Measurements from ENCODE around the gene JMJD6.
"Not testable (repeated sequence)": the region's sequence is repeated elsewhere in the genome, so short reads cannot be mapped to it uniquely, and the experiment has no call there.

The JMJD6 gene

DNA sequence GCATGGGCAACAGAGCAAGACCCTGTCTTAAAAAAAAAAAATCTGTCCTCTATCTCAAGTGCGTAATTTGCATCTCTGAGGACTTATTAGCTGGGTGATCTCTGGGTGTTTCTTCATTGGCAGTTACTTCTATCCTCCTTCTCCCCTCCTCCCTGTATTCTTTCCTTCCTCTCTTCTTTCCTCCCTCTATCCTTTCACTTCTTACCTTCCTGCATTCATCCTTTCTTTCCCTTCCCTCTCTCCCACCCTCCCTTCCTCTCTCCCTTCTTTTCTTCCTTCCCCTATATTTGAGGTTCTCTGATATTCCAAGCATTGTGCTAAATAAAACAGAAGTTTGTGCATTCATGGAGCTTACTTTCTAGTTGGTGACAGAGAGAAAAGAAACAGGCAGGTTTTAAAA, 22.3 kb upstream of the JMJD6 start:
- H3K36me3 ChIP-seq (ENCODE audit: control insufficient read depth in 1 of 2, insufficient read depth in 2 of 2, low read length in 2 of 2) = peaks cover 13 to 32% of the 10 kb centered on the region in 2 donors

GRCh38 chr17:76747716-76748363, 21.4 kb upstream of the JMJD6 start:
- no peak overlapping the region for H3K9ac ChIP-seq (ENCODE audit: low read depth in 1 of 2, low read length in 2 of 2)
- no peaks in the 10 kb centered on the region for H3K27me3 ChIP-seq (ENCODE audit: control insufficient read depth in 1 of 2, insufficient read depth in 2 of 2, low read length in 2 of 2)
- H3K27ac ChIP-seq (ENCODE audit: low read depth, low read length) = no peak overlapping the region
- H3K9me3 ChIP-seq (ENCODE audit: control insufficient read depth in 1 of 2, low read length in 2 of 2) = no peaks in the 10 kb centered on the region
- H3K36me3 ChIP-seq (ENCODE audit: control insufficient read depth in 1 of 2, insufficient read depth in 2 of 2, low read length in 2 of 2) = peaks cover 13 to 35% of the 10 kb centered on the region in 2 donors
- no peaks in the 10 kb centered on the region for H3K4me1 ChIP-seq (ENCODE audit: control insufficient read depth in 1 of 2, insufficient read depth in 2 of 2, low read length in 2 of 2)
- no peak overlapping the region for H3K4me3 ChIP-seq (ENCODE audit: low read depth in 1 of 2, low read length in 2 of 2)

More for the DNA sequence above, 22.3 kb upstream of the JMJD6 start:
- Histone ChIP-seq H3K9me3 (ENCODE audit: control insufficient read depth in 1 of 2, low read length in 2 of 2) (no peaks in the 10 kb centered on the region), H3K9ac (ENCODE audit: low read depth in 1 of 2, low read length in 2 of 2) (no peak overlapping the region), H3K4me3 (ENCODE audit: low read depth in 1 of 2, low read length in 2 of 2) (no peak overlapping the region), H3K27me3 (ENCODE audit: control insufficient read depth in 1 of 2, insufficient read depth in 2 of 2, low read length in 2 of 2) (no peaks in the 10 kb centered on the region), H3K4me1 (ENCODE audit: control insufficient read depth in 1 of 2, insufficient read depth in 2 of 2, low read length in 2 of 2) (no peaks in the 10 kb centered on the region), H3K27ac (ENCODE audit: low read depth, low read length) (no peak overlapping the region)

DNA sequence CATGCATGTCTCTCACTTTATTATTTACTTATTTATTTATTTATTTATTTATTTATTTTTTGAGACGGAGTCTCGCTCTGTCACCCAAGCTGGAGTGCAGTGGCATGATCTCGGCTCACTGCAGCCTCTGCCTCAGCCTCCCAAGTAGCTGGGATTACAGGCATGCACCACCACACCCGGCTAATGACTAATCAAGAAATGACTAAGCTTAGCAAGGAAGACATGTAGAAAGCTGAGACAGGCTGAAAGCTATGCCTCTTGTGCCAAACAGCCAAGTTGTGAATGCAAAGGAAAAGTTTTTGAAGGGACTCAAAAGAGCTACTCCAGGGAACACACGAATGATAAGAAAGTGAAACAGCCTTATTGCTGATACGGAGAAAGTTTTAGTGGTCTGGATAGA, 19.4 kb upstream of the JMJD6 start:
- not testable (repeated sequence) for H3K27ac ChIP-seq (ENCODE audit: low read depth, low read length); H3K4me1 ChIP-seq (ENCODE audit: control insufficient read depth in 1 of 2, insufficient read depth in 2 of 2, low read length in 2 of 2); H3K27me3 ChIP-seq (ENCODE audit: control insufficient read depth in 1 of 2, insufficient read depth in 2 of 2, low read length in 2 of 2); H3K4me3 ChIP-seq (ENCODE audit: low read depth in 1 of 2, low read length in 2 of 2); H3K9ac ChIP-seq (ENCODE audit: low read depth in 1 of 2, low read length in 2 of 2); H3K9me3 ChIP-seq (ENCODE audit: control insufficient read depth in 1 of 2, low read length in 2 of 2)
- H3K36me3 ChIP-seq (ENCODE audit: control insufficient read depth in 1 of 2, insufficient read depth in 2 of 2, low read length in 2 of 2) = peaks cover 13 to 39% of the 10 kb centered on the region in 2 donors

GRCh38 chr17:76744747-76745146, 18.3 kb upstream of the JMJD6 start:
- H3K27me3 ChIP-seq (ENCODE audit: control insufficient read depth in 1 of 2, insufficient read depth in 2 of 2, low read length in 2 of 2) = no peaks in the 10 kb centered on the region
- peaks cover 13 to 39% of the 10 kb centered on the region in 2 donors for H3K36me3 ChIP-seq (ENCODE audit: control insufficient read depth in 1 of 2, insufficient read depth in 2 of 2, low read length in 2 of 2)
- H3K4me3 ChIP-seq (ENCODE audit: low read depth in 1 of 2, low read length in 2 of 2) = no peak overlapping the region
- no peak overlapping the region for H3K27ac ChIP-seq (ENCODE audit: low read depth, low read length)
- H3K9ac ChIP-seq (ENCODE audit: low read depth in 1 of 2, low read length in 2 of 2) = no peak overlapping the region
- H3K9me3 ChIP-seq (ENCODE audit: control insufficient read depth in 1 of 2, low read length in 2 of 2) = no peaks in the 10 kb centered on the region
- H3K4me1 ChIP-seq (ENCODE audit: control insufficient read depth in 1 of 2, insufficient read depth in 2 of 2, low read length in 2 of 2) = peaks cover 0 to 3% of the 10 kb centered on the region in 2 donors

DNA sequence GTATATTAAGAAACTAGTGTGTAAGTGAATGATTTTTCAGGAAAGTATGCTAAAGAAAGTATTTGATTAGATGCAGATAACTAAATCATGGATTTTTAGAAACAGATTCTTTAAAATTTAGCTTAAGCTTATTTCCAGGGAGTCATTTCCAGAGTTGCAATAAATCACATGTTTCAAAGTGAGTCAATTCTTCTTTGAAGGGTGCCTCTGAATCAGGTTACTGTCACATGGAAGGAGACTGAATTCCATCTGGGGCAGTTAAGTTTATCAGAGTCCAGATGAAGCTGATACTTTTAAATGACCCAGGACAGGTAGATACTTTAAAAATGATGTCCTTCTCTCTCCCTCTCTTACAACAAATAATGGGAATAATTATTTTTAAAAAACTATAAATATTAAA, 16.6 kb upstream of the JMJD6 start:
- H3K9ac ChIP-seq (ENCODE audit: low read depth in 1 of 2, low read length in 2 of 2) = no peak overlapping the region
- no peak overlapping the region for H3K4me3 ChIP-seq (ENCODE audit: low read depth in 1 of 2, low read length in 2 of 2)
- peaks cover 13 to 15% of the 10 kb centered on the region in 2 donors for H3K4me1 ChIP-seq (ENCODE audit: control insufficient read depth in 1 of 2, insufficient read depth in 2 of 2, low read length in 2 of 2)
- H3K27me3 ChIP-seq (ENCODE audit: control insufficient read depth in 1 of 2, insufficient read depth in 2 of 2, low read length in 2 of 2) = no peaks in the 10 kb centered on the region
- H3K27ac ChIP-seq (ENCODE audit: low read depth, low read length) = no peak overlapping the region
- no peaks in the 10 kb centered on the region for H3K9me3 ChIP-seq (ENCODE audit: control insufficient read depth in 1 of 2, low read length in 2 of 2)
- H3K36me3 ChIP-seq (ENCODE audit: control insufficient read depth in 1 of 2, insufficient read depth in 2 of 2, low read length in 2 of 2) = peaks cover 13 to 39% of the 10 kb centered on the region in 2 donors

GRCh38 chr17:76740329-76741118, 14.1 kb upstream of the JMJD6 start:
- H3K27me3 ChIP-seq (ENCODE audit: control insufficient read depth in 1 of 2, insufficient read depth in 2 of 2, low read length in 2 of 2) = no peaks in the 10 kb centered on the region
- H3K27ac ChIP-seq (ENCODE audit: low read depth, low read length) = no peak overlapping the region
- peaks cover 10 to 34% of the 10 kb centered on the region in 2 donors for H3K36me3 ChIP-seq (ENCODE audit: control insufficient read depth in 1 of 2, insufficient read depth in 2 of 2, low read length in 2 of 2)
- no peak overlapping the region for H3K9ac ChIP-seq (ENCODE audit: low read depth in 1 of 2, low read length in 2 of 2)
- peaks cover 13 to 15% of the 10 kb centered on the region in 2 donors for H3K4me1 ChIP-seq (ENCODE audit: control insufficient read depth in 1 of 2, insufficient read depth in 2 of 2, low read length in 2 of 2)
- no peaks in the 10 kb centered on the region for H3K9me3 ChIP-seq (ENCODE audit: control insufficient read depth in 1 of 2, low read length in 2 of 2)
- no peak overlapping the region for H3K4me3 ChIP-seq (ENCODE audit: low read depth in 1 of 2, low read length in 2 of 2)

DNA sequence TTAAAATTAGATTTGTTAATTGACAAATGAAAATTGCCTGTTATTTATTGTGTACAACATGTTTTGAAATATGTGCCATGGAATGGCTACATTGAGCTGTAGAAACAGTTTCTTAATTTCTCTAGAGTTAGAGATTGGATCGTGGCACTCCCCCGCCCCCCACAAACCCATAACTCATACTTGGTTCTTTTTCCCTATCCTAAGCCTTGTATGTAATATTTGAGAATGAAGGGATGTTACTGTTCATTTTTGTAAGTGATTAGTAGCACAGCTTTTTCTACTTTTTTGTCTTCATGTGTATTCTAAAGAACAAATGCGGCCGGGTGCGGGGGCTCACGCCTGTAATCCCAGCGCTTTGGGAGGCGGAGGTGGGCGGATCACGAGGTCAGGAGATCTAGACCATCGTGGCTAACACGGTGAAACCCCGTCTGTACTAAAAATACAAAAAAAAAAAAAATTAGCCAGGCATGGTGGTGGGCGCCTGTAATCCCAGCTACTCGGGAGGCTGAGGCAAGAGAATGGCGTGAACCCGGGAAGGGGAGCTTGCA, 13.2 kb upstream of the JMJD6 start:
- H3K9me3 ChIP-seq (ENCODE audit: control insufficient read depth in 1 of 2, low read length in 2 of 2); H3K27me3 ChIP-seq (ENCODE audit: control insufficient read depth in 1 of 2, insufficient read depth in 2 of 2, low read length in 2 of 2); H3K4me3 ChIP-seq (ENCODE audit: low read depth in 1 of 2, low read length in 2 of 2); H3K9ac ChIP-seq (ENCODE audit: low read depth in 1 of 2, low read length in 2 of 2); H3K27ac ChIP-seq (ENCODE audit: low read depth, low read length): not testable (repeated sequence)
- peaks cover 10 to 32% of the 10 kb centered on the region in 2 donors for H3K36me3 ChIP-seq (ENCODE audit: control insufficient read depth in 1 of 2, insufficient read depth in 2 of 2, low read length in 2 of 2)
- H3K4me1 ChIP-seq (ENCODE audit: control insufficient read depth in 1 of 2, insufficient read depth in 2 of 2, low read length in 2 of 2) = peaks cover 20 to 21% of the 10 kb centered on the region in 2 donors

- Histone ChIP-seq H3K9me3 (ENCODE audit: control insufficient read depth in 1 of 2, low read length in 2 of 2) (no peaks in the 10 kb centered on the region), H3K4me3 (ENCODE audit: low read depth in 1 of 2, low read length in 2 of 2) (peak overlapping the region; percentile 93 to 99), H3K4me1 (ENCODE audit: control insufficient read depth in 1 of 2, insufficient read depth in 2 of 2, low read length in 2 of 2) (peaks cover 31 to 33% of the 10 kb centered on the region in 2 donors), H3K27ac (ENCODE audit: low read depth, low read length) (no peak overlapping the region), H3K27me3 (ENCODE audit: control insufficient read depth in 1 of 2, insufficient read depth in 2 of 2, low read length in 2 of 2) (no peaks in the 10 kb centered on the region), H3K36me3 (ENCODE audit: control insufficient read depth in 1 of 2, insufficient read depth in 2 of 2, low read length in 2 of 2) (peaks cover 21 to 34% of the 10 kb centered on the region in 2 donors), H3K9ac (ENCODE audit: low read depth in 1 of 2, low read length in 2 of 2) (peak overlapping the region; percentile 87 to 92)
Measured at GRCh38 chr17:76738468-76738850, 12.1 kb upstream of the JMJD6 start.

- Histone ChIP-seq H3K4me1 (ENCODE audit: control insufficient read depth in 1 of 2, insufficient read depth in 2 of 2, low read length in 2 of 2) (peaks cover 37 to 39% of the 10 kb centered on the region in 2 donors), H3K9me3 (ENCODE audit: control insufficient read depth in 1 of 2, low read length in 2 of 2) (no peaks in the 10 kb centered on the region), H3K27me3 (ENCODE audit: control insufficient read depth in 1 of 2, insufficient read depth in 2 of 2, low read length in 2 of 2) (no peaks in the 10 kb centered on the region), H3K4me3 (ENCODE audit: low read depth in 1 of 2, low read length in 2 of 2) (peak within 1 kb of the TSS; percentile 95 to 99), H3K27ac (ENCODE audit: low read depth, low read length) (peak within 1 kb of the TSS; percentile 100), H3K36me3 (ENCODE audit: control insufficient read depth in 1 of 2, insufficient read depth in 2 of 2, low read length in 2 of 2) (peaks cover 27 to 38% of the 10 kb centered on the region in 2 donors), H3K9ac (ENCODE audit: low read depth in 1 of 2, low read length in 2 of 2) (peak within 1 kb of the TSS; percentile 95 to 99)
Measured at GRCh38 chr17:76737676-76738467, 11.5 kb upstream of the JMJD6 start, which contains the start of gene MFSD11. MFSD11 (plus strand) TSS chr17:76738119; CDS start chr17:76738353, 234 bp downstream.
